Measurements from ENCODE around the gene PRLH.

Gene PRLH

GRCh38 chr2:237533668-237534161 lies 32.7 kb upstream of the PRLH start:
- no peak for TF ChIP-seq CTCF (IDR thresholded peaks at IDR 0.05; ENCODE audit: extremely low read depth, insufficient read depth, missing control alignments)
- in situ Hi-C loops (cut with MboI; ENCODE audit: low pct_unique_long_range_greater_than_20kb, low sequenced_read_pairs, unreplicated experiment): no loop called here
- no peak for DNase-seq (ENCODE audit: low spot score)

GRCh38 chr2:237534380-237534779 lies 32.0 kb upstream of the PRLH start:
- no peak for DNase-seq (ENCODE audit: low spot score)
- in situ Hi-C loops (cut with MboI; ENCODE audit: low pct_unique_long_range_greater_than_20kb, low sequenced_read_pairs, unreplicated experiment): no loop called here
- no peak for TF ChIP-seq CTCF (IDR thresholded peaks at IDR 0.05; ENCODE audit: extremely low read depth, insufficient read depth, missing control alignments)

GRCh38 chr2:237535385-237536082 lies 30.8 kb upstream of the PRLH start:
- TF ChIP-seq CTCF (IDR thresholded peaks at IDR 0.05; ENCODE audit: extremely low read depth, insufficient read depth, missing control alignments): no peak
- DNase-seq (ENCODE audit: low spot score): no peak
- in situ Hi-C loops (cut with MboI; ENCODE audit: low pct_unique_long_range_greater_than_20kb, low sequenced_read_pairs, unreplicated experiment): no loop called here

DNA sequence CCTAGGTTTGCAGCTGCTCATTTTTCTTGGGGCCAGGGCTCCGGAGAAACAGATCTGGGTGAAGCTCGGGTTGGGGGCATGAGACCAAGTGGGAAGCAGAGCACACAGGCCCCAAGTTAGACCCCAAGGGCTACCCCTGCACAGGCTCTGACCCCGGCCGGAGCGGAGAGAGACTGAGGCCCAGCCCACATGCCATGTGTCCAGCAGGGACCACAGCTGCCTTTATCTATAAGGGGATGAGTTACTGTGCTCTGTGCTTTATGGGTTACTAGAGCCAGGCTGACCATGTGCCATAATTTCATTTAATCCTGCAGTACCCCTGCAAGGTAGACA lies 30.3 kb upstream of the PRLH start:
- TF ChIP-seq CTCF (IDR thresholded peaks at IDR 0.05; ENCODE audit: extremely low read depth, insufficient read depth, missing control alignments): no peak
- DNase-seq (ENCODE audit: low spot score): no peak
- in situ Hi-C loops (cut with MboI; ENCODE audit: low pct_unique_long_range_greater_than_20kb, low sequenced_read_pairs, unreplicated experiment): no loop called here

- DNase-seq (ENCODE audit: low spot score): no peak
- TF ChIP-seq CTCF (IDR thresholded peaks at IDR 0.05; ENCODE audit: extremely low read depth, insufficient read depth, missing control alignments): no peak
- in situ Hi-C loops (cut with MboI; ENCODE audit: low pct_unique_long_range_greater_than_20kb, low sequenced_read_pairs, unreplicated experiment): no loop called here
Observed at GRCh38 chr2:237536617-237537016, 29.8 kb upstream of the PRLH start.

GRCh38 chr2:237538001-237538720 lies 28.2 kb upstream of the PRLH start:
- in situ Hi-C loops (cut with MboI; ENCODE audit: low pct_unique_long_range_greater_than_20kb, low sequenced_read_pairs, unreplicated experiment): no loop called here
- TF ChIP-seq CTCF (IDR thresholded peaks at IDR 0.05; ENCODE audit: extremely low read depth, insufficient read depth, missing control alignments): no peak
- DNase-seq (ENCODE audit: low spot score): no peak

Data from GM13977 (cell line).